K562 (cell line): ENCODE data around the gene GTF2A2. TPM values are rescaled to one million over a fixed set of nuclear protein-coding genes. Genes with fewer than 3 reads are reported as not detected.

Source experiments
- CAMTA2 ChIP-seq: fragments of 250-450 bp; sonication (Bioruptor Pico); conservative IDR thresholded peaks from 2 replicates; pipeline ENCODE4 v1.5.1; 2022
- HDAC1 ChIP-seq, 2 experiments: fragments of 450-650 bp; IDR thresholded peaks; 2 replicates each; pipeline ENCODE4 v1.6.1; 2016 to 2017; ENCODE audit warnings: inconsistent platforms in 1 of 2, mild to moderate bottlenecking in 1 of 2, moderate library complexity in 1 of 2
- JUND ChIP-seq, 2 experiments: IDR thresholded peaks; 2 replicates in 1 of 2; 3 replicates in 1 of 2; pipeline ENCODE4 v1.6.1; 2011; ENCODE audit warnings: borderline replicate concordance in 2 of 2, low read depth in 2 of 2, low read length in 2 of 2, improper control_type of control experiment in 1 of 2, missing biosample characterization in 1 of 2, missing genetic modification characterization in 1 of 2, missing genetic modification reagents in 1 of 2
- NR4A1 ChIP-seq, 2 experiments: fragments of 250-450 bp in 1 of 2; fragments of 450-650 bp in 1 of 2; sonication (Bioruptor Pico) in 1 of 2; IDR thresholded peaks; 2 replicates each; pipeline versions ENCODE4 v1.4.0 to v1.6.1; 2016 to 2020; ENCODE audit warnings: mild to moderate bottlenecking in 2 of 2, missing compliant biosample characterization in 1 of 2, missing genetic modification characterization in 1 of 2, moderate library complexity in 1 of 2
- RNF2 ChIP-seq: sonication (generic); IDR thresholded peaks from 2 replicates; pipeline ENCODE4 v1.6.1; 2016
- SIN3A ChIP-seq, 2 experiments: fragments of 150-350 bp in 1 of 2; IDR thresholded peaks; 2 replicates each; pipeline ENCODE4 v1.6.1; 2011 to 2016; ENCODE audit warnings: borderline replicate concordance in 2 of 2, low read depth in 2 of 2, low read length in 2 of 2, mild to moderate bottlenecking in 2 of 2, moderate library complexity in 2 of 2; ENCODE audit not compliant: control insufficient read depth in 1 of 2
- ZNF175 ChIP-seq: fragments of 200-800 bp; sonication (Bioruptor generic); IDR thresholded peaks from 2 replicates; pipeline ENCODE4 v1.6.1; 2016; ENCODE audit warnings: low read depth, mild to moderate bottlenecking, missing genetic modification characterization, missing compliant biosample characterization
- polyA plus RNA-seq, 8 experiments: library from polyadenylated mRNA; depleted of rRNA in 4 of 8; stranded (reverse) in 5 of 8; unstranded in 3 of 8; fragments of >200 nt; fragmentation: Nextera tagmentation in 2 of 8; fragmentation: Illumina TruSeq in 1 of 8; extraction: Ambion mirVana in 2 of 8; extraction: Trizol in 1 of 8; gene quantifications; 2 replicates each; pipeline versions ENCODE4 v1.2.1 to v1.2.3, GENCODE V29; 2011 to 2014; ENCODE audit warnings: inconsistent platforms in 1 of 8, missing spikeins in 1 of 8
- total RNA-seq, 7 experiments: library from RNA; depleted of rRNA in 6 of 7; stranded (reverse); fragments of >200 nt in 6 of 7; fragmentation: Illumina TruSeq in 2 of 7; extraction: Trizol in 2 of 7; gene quantifications; 2 replicates each; pipeline versions ENCODE4 v1.2.1 to v1.2.3, GENCODE V29; 2011 to 2021; ENCODE audit warnings: low replicate concordance in 1 of 7
- TF ChIP-seq, protein P1 (sequence below), 2 experiments: IDR thresholded peaks in 1 of 2; conservative IDR thresholded peaks in 1 of 2; 2 replicates each; pipeline ENCODE4 v1.6.1; 2016; ENCODE audit warnings: low read depth in 2 of 2, mild to moderate bottlenecking in 1 of 2, missing compliant biosample characterization in 1 of 2, missing genetic modification characterization in 1 of 2, moderate library complexity in 1 of 2
- TF ChIP-seq, protein P2 (sequence below): fragments of 150-350 bp; conservative IDR thresholded peaks from 2 replicates; pipeline ENCODE4 v1.6.1; 2014; ENCODE audit warnings: low read length
- TF ChIP-seq, protein P3 (sequence below): fragments of 250-450 bp; sonication (Bioruptor Pico); IDR thresholded peaks from 2 replicates; pipeline ENCODE4 v1.9.0; 2021; ENCODE audit warnings: mild to moderate bottlenecking, inconsistent platforms
- TF ChIP-seq, protein P4 (sequence below): fragments of 450-650 bp; formaldehyde crosslinking; IDR thresholded peaks from 2 replicates; pipeline ENCODE4 v1.4.0; 2020; ENCODE audit warnings: mild to moderate bottlenecking, moderate library complexity
- TF ChIP-seq, protein P5 (sequence below): fragments of 250-450 bp; sonication (Bioruptor Pico); IDR thresholded peaks from 2 replicates; pipeline ENCODE4 v1.4.0; 2020

The GTF2A2 gene
- total and polyA plus RNA-seq, 9 of the 15 experiments (the other 6 are each of a cell fraction or from before 2014, with no cell fraction given): 128 to 656 (median 172) TPM

DNA sequence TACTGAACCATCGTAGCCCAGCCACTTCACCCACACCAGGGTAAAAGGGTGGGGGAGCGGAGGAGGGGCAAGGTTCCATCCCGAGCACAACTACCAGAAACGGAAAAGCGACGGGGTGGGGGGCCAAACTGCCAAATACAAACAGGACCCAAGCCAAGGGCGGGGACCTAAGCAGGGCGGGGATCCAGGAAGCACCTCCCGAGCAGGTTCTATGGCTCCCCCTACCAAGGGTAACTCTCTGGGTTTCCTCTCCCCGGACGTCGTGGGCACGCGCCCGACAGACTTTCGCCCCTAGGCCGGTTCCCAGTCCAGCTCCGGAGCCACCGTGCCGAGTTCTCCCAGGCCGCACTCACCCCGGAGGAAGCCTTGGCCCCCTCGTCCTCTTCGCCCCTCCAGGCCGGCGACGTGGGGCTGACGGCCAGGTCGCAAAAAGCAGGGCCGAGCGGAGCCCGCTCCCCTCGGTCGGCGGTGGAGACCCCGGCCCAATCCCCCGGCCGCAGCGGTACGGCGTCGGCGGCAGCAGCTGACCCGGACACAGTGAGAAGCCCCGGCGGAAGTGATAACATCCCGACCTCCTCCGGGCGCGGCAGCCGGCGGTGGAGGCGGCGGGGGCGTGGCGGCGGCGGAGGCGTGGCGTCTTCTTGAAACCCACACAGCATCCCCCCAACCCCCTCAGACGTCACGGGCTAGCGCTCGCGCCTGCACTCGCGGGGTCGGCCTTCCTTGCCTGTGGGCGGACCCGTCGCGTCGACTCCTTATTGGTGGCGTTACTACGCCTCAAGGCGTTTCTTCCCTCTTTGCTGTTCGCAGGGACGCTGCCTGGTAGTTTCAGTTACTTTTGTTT is 31.7 kb upstream of the GTF2A2 start, which contains the start of gene BNIP2 (continued):
- TF ChIP-seq, protein P1, sequence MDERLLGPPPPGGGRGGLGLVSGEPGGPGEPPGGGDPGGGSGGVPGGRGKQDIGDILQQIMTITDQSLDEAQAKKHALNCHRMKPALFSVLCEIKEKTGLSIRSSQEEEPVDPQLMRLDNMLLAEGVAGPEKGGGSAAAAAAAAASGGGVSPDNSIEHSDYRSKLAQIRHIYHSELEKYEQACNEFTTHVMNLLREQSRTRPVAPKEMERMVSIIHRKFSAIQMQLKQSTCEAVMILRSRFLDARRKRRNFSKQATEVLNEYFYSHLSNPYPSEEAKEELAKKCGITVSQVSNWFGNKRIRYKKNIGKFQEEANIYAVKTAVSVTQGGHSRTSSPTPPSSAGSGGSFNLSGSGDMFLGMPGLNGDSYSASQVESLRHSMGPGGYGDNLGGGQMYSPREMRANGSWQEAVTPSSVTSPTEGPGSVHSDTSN (CRISPR knock-in tag; IDR thresholded peaks at IDR 0.05; ENCODE audit: low read depth): no peak
- TF ChIP-seq, protein P1 (tag; conservative IDR thresholded peaks at IDR 0.05; ENCODE audit: low read depth): no peak
- TF ChIP-seq CAMTA2 (CRISPR knock-in tag) (0 out of 2 replicates have a peak, but pooled peaks have one; percentile 33), ZNF175 (CRISPR knock-in tag) (no peak), NR4A1 (CRISPR knock-in tag; IDR thresholded peaks at IDR 0.05) (peak; percentile 83; the same call in 1 of the 2 replicates), NR4A1 (tag; IDR thresholded peaks at IDR 0.05) (no peak), JUND (IDR thresholded peaks at IDR 0.05; ENCODE audit: borderline replicate concordance, low read depth, low read length) (no peak), JUND (tag; IDR thresholded peaks at IDR 0.05; ENCODE audit: borderline replicate concordance, low read depth, low read length) (peak; percentile 44; the same call in 1 of the 3 replicates), HDAC1 (IDR thresholded peaks at IDR 0.05) (peak in 1 of 2 experiments; percentile 54; a peak in 1 of 4 replicates), RNF2 (peak; percentile 13; the same call in 1 of the 2 replicates), SIN3A (IDR thresholded peaks at IDR 0.05; ENCODE audit: borderline replicate concordance in 2 of 2, control insufficient read depth in 1 of 2, low read depth in 2 of 2, low read length in 2 of 2) (peak in 1 of 2 experiments; percentile 35; a peak in 2 of 4 replicates)
- TF ChIP-seq, protein P2, sequence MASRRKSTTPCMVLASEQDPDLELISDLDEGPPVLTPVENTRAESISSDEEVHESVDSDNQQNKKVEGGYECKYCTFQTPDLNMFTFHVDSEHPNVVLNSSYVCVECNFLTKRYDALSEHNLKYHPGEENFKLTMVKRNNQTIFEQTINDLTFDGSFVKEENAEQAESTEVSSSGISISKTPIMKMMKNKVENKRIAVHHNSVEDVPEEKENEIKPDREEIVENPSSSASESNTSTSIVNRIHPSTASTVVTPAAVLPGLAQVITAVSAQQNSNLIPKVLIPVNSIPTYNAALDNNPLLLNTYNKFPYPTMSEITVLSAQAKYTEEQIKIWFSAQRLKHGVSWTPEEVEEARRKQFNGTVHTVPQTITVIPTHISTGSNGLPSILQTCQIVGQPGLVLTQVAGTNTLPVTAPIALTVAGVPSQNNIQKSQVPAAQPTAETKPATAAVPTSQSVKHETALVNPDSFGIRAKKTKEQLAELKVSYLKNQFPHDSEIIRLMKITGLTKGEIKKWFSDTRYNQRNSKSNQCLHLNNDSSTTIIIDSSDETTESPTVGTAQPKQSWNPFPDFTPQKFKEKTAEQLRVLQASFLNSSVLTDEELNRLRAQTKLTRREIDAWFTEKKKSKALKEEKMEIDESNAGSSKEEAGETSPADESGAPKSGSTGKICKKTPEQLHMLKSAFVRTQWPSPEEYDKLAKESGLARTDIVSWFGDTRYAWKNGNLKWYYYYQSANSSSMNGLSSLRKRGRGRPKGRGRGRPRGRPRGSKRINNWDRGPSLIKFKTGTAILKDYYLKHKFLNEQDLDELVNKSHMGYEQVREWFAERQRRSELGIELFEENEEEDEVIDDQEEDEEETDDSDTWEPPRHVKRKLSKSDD: no peak
- TF ChIP-seq, protein P3, sequence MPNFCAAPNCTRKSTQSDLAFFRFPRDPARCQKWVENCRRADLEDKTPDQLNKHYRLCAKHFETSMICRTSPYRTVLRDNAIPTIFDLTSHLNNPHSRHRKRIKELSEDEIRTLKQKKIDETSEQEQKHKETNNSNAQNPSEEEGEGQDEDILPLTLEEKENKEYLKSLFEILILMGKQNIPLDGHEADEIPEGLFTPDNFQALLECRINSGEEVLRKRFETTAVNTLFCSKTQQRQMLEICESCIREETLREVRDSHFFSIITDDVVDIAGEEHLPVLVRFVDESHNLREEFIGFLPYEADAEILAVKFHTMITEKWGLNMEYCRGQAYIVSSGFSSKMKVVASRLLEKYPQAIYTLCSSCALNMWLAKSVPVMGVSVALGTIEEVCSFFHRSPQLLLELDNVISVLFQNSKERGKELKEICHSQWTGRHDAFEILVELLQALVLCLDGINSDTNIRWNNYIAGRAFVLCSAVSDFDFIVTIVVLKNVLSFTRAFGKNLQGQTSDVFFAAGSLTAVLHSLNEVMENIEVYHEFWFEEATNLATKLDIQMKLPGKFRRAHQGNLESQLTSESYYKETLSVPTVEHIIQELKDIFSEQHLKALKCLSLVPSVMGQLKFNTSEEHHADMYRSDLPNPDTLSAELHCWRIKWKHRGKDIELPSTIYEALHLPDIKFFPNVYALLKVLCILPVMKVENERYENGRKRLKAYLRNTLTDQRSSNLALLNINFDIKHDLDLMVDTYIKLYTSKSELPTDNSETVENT (CRISPR knock-in tag): peak; percentile 62; the same call in 1 of the 2 replicates
- TF ChIP-seq, protein P4, sequence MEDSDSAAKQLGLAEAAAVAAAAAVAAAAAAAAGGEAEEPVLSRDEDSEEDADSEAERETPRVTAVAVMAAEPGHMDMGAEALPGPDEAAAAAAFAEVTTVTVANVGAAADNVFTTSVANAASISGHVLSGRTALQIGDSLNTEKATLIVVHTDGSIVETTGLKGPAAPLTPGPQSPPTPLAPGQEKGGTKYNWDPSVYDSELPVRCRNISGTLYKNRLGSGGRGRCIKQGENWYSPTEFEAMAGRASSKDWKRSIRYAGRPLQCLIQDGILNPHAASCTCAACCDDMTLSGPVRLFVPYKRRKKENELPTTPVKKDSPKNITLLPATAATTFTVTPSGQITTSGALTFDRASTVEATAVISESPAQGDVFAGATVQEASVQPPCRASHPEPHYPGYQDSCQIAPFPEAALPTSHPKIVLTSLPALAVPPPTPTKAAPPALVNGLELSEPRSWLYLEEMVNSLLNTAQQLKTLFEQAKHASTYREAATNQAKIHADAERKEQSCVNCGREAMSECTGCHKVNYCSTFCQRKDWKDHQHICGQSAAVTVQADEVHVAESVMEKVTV (CRISPR knock-in tag): no peak
- TF ChIP-seq, protein P5, sequence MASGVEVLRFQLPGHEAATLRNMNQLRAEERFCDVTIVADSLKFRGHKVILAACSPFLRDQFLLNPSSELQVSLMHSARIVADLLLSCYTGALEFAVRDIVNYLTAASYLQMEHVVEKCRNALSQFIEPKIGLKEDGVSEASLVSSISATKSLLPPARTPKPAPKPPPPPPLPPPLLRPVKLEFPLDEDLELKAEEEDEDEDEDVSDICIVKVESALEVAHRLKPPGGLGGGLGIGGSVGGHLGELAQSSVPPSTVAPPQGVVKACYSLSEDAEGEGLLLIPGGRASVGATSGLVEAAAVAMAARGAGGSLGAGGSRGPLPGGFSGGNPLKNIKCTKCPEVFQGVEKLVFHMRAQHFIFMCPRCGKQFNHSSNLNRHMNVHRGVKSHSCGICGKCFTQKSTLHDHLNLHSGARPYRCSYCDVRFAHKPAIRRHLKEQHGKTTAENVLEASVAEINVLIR (CRISPR knock-in tag): peak; percentile 68; the same call in 1 of the 2 replicates
